NCI-H187 (cell line): ENCODE measurements around the gene COPS7B.
"Not testable (repeated sequence)": the region's sequence is repeated elsewhere in the genome, so short reads cannot be mapped to it uniquely, and the experiment has no call there.

ENCODE experiments used
- DNase-seq, 2 experiments: peaks; one replicate each; lab custom pipeline; 2025; lab: John Stamatoyannopoulos, UW

Gene COPS7B

GRCh38 chr2:231786177-231786916 is at the start of gene COPS7B:
Gene COPS7B (plus strand): TSS chr2:231786445. CDS start chr2:231788571, 2,126 bp downstream.
- peak; percentile 22 to 24 for DNase-seq

- DNase-seq, result no peak
These were observed 48.5 kb upstream of the COPS7B start for GRCh38 chr2:231737761-231738160.

GRCh38 chr2:231743376-231744116 is 42.7 kb upstream of the COPS7B start:
- no peak for DNase-seq

- DNase-seq, result no peak
These were observed 40.8 kb upstream of the COPS7B start for GRCh38 chr2:231745303-231746038.

- not testable (repeated sequence) for DNase-seq
These were observed 37.9 kb upstream of the COPS7B start for GRCh38 chr2:231748153-231748896.

- peak; percentile 6 to 40 for DNase-seq
These were observed 37.2 kb upstream of the COPS7B start for GRCh38 chr2:231749016-231749415.

- no peak for DNase-seq
These were observed 35.0 kb upstream of the COPS7B start for GRCh38 chr2:231751042-231751815.

- no peak for DNase-seq
These were observed 34.2 kb upstream of the COPS7B start for GRCh38 chr2:231752061-231752460.

- DNase-seq, result no peak
These were observed 24.5 kb upstream of the COPS7B start for GRCh38 chr2:231761735-231762134.

- no peak for DNase-seq
These were observed 22.1 kb upstream of the COPS7B start for GRCh38 chr2:231764124-231764523.

GRCh38 chr2:231764760-231765159 is 21.5 kb upstream of the COPS7B start:
- no peak for DNase-seq

GRCh38 chr2:231765496-231765929 is 20.7 kb upstream of the COPS7B start:
- no peak for DNase-seq

GRCh38 chr2:231769170-231770136 is 16.8 kb upstream of the COPS7B start:
- no peak for DNase-seq

- no peak for DNase-seq
These were observed 5.9 kb upstream of the COPS7B start for GRCh38 chr2:231780123-231780908.

GRCh38 chr2:231780909-231781797 is 5.1 kb upstream of the COPS7B start, which contains the start of gene PDE6D:
Gene PDE6D (minus strand): TSS chr2:231781282. CDS start chr2:231781114, 168 bp downstream.
- peak; percentile 75 to 86 for DNase-seq

GRCh38 chr2:231781798-231782726 is 4.2 kb upstream of the COPS7B start:
- DNase-seq, result no peak

- no peak for DNase-seq
These were observed 832 bp upstream of the COPS7B start for GRCh38 chr2:231785413-231785812.
